PC-9 (cell line): ENCODE data around the gene RAB22A. TPM values are rescaled to one million over a fixed set of nuclear protein-coding genes. Genes with fewer than 3 reads are reported as not detected.

Experiments
- BruUV-seq: library from RNA; stranded (reverse); fragments of 400-500 nt; replicated peaks from 2 replicates; lab custom pipeline; 2021; lab: Mats Ljungman, UMichigan
- CTCF ChIA-PET: fragments of 300-600 bp; sonication (Branson Sonifier 250); formaldehyde crosslinking; loops from one replicate; lab custom pipeline; 2022; ENCODE audit warnings: antibody characterized with exemption; lab: Charles Lee
- POLR2A ChIA-PET: fragments of 300-600 bp; sonication (Branson Sonifier 250); formaldehyde crosslinking; loops from one replicate; lab custom pipeline; 2022; ENCODE audit warnings: antibody characterized with exemption; ENCODE audit not compliant: unreplicated experiment; lab: Charles Lee
- DNase-seq, 2 experiments: peaks; one replicate each; pipeline versions ENCODE4 v3.0.0 to v3.0.0-alpha.2; 2015 to 2022; ENCODE audit warnings: mixed read lengths in 1 of 2
- H2AFZ ChIP-seq: fragments of 200-600 bp; sonication (generic); 2 replicates; pipeline ENCODE4 v1.8.1; 2017; ENCODE audit warnings: antibody characterized with exemption
- H3F3A ChIP-seq: fragments of 200-600 bp; sonication (generic); 2 replicates; pipeline ENCODE4 v1.8.1; 2017; ENCODE audit warnings: antibody characterized with exemption, mild to moderate bottlenecking, low read depth; ENCODE audit not compliant: insufficient read depth
- H3K27ac ChIP-seq: fragments of 200-600 bp; sonication (generic); 2 replicates; pipeline ENCODE4 v1.6.1; 2016; ENCODE audit warnings: mixed run types
- H3K27me3 ChIP-seq: fragments of 200-600 bp; sonication (generic); 2 replicates; pipeline ENCODE4 v1.6.1; 2016; ENCODE audit warnings: low read depth, mixed run types; ENCODE audit not compliant: insufficient read depth
- H3K36me3 ChIP-seq: fragments of 200-600 bp; sonication (generic); 2 replicates; pipeline ENCODE4 v1.6.1; 2016; ENCODE audit warnings: low read depth, mixed run types
- H3K4me1 ChIP-seq: fragments of 200-600 bp; sonication (generic); replicated peaks from 2 replicates; pipeline ENCODE4 v1.6.1; 2016; ENCODE audit warnings: mixed run types; ENCODE audit not compliant: insufficient read depth
- H3K4me2 ChIP-seq: fragments of 200-600 bp; sonication (generic); 2 replicates; pipeline ENCODE4 v1.6.1; 2017; ENCODE audit warnings: mixed run types
- H3K4me3 ChIP-seq: fragments of 200-600 bp; sonication (generic); 2 replicates; pipeline ENCODE4 v1.6.1; 2016; ENCODE audit warnings: mixed run types
- H3K79me2 ChIP-seq: fragments of 200-600 bp; sonication (generic); 2 replicates; pipeline ENCODE4 v1.6.1; 2017; ENCODE audit warnings: low read depth, mixed run types
- H3K9me2 ChIP-seq: fragments of 200-600 bp; sonication (generic); 2 replicates; pipeline ENCODE4 v1.8.1; 2017; ENCODE audit warnings: mild to moderate bottlenecking; ENCODE audit not compliant: insufficient read depth
- H3K9me3 ChIP-seq: fragments of 200-600 bp; sonication (generic); 2 replicates; pipeline ENCODE4 v1.8.1; 2016; ENCODE audit warnings: low read depth; ENCODE audit not compliant: insufficient read depth
- H4K20me1 ChIP-seq: fragments of 200-600 bp; sonication (generic); 2 replicates; pipeline ENCODE4 v1.8.1; 2017; ENCODE audit not compliant: insufficient read depth
- EZH2 ChIP-seq: fragments of 200-600 bp; sonication (generic); IDR thresholded peaks from 2 replicates; pipeline ENCODE4 v1.8.0; 2017; ENCODE audit warnings: antibody characterized with exemption, low read depth
- intact Hi-C: fragments of 100-400 bp; cut with micrococcal nuclease; formaldehyde crosslinking; loops from one replicate; pipeline ENCODE4 v1.10.0; 2022; ENCODE audit not compliant: unreplicated experiment
- total RNA-seq: library from RNA; stranded (reverse); gene quantifications from 2 replicates; pipeline ENCODE4 v1.2.3, GENCODE V29; 2021
- TF ChIP-seq, protein P1 (sequence below): fragments of 200-600 bp; sonication (generic); conservative IDR thresholded peaks from 2 replicates; pipeline ENCODE4 v1.6.1; 2017; ENCODE audit warnings: mixed run types, antibody characterized with exemption, mild to moderate bottlenecking, moderate library complexity

Gene RAB22A
- total RNA-seq, 1 experiment from 2014 or later: 28.9 TPM

DNA sequence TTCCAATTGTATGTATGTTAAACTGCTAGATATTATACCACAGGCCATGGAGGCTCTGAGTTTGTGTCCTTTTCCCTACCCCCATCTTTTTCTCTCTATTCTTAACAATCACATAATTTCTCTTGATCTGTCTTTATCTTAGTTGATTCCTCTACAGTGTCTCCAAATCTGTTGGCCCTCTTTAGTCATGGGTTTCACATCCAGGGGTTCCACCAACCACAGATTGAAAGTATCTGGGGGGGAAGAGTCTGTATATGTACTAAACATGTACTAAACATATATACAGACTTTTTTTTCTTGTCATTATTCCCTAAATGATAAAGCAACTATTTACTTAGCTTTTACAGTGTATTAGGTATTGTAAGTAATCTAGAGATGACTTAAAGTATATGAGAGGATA lies 20.2 kb downstream of the RAB22A start:
- Histone ChIP-seq H3K9me3 (no peaks in the 10 kb centered on the region), H3K4me1 (no peaks in the 10 kb centered on the region), H3F3A (no peaks in the 10 kb centered on the region), H3K27me3 (no peaks in the 10 kb centered on the region), H2AFZ (no peak overlapping the region), H3K9me2 (no peaks in the 10 kb centered on the region), H3K4me2 (no peak overlapping the region), H4K20me1 (peaks cover 62% of the 10 kb centered on the region), H3K79me2 (peaks cover 75% of the 10 kb centered on the region), H3K27ac (no peak overlapping the region), H3K36me3 (peaks cover 10% of the 10 kb centered on the region; the same call in 1 of the 2 replicates), H3K4me3 (no peak overlapping the region)
- TF ChIP-seq, protein P1, sequence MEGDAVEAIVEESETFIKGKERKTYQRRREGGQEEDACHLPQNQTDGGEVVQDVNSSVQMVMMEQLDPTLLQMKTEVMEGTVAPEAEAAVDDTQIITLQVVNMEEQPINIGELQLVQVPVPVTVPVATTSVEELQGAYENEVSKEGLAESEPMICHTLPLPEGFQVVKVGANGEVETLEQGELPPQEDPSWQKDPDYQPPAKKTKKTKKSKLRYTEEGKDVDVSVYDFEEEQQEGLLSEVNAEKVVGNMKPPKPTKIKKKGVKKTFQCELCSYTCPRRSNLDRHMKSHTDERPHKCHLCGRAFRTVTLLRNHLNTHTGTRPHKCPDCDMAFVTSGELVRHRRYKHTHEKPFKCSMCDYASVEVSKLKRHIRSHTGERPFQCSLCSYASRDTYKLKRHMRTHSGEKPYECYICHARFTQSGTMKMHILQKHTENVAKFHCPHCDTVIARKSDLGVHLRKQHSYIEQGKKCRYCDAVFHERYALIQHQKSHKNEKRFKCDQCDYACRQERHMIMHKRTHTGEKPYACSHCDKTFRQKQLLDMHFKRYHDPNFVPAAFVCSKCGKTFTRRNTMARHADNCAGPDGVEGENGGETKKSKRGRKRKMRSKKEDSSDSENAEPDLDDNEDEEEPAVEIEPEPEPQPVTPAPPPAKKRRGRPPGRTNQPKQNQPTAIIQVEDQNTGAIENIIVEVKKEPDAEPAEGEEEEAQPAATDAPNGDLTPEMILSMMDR: no peak
- TF ChIP-seq EZH2: no peak
- no TSS peak for BruUV-seq
- intact Hi-C loops: loop anchor here (10.0 kb wide), 1 partner anchor 115 kb away; no protein-coding TSS in a partner anchor
- DNase-seq: no peak
- ChIA-PET CTCF (no interaction called here), POLR2A (no interaction called here)

DNA sequence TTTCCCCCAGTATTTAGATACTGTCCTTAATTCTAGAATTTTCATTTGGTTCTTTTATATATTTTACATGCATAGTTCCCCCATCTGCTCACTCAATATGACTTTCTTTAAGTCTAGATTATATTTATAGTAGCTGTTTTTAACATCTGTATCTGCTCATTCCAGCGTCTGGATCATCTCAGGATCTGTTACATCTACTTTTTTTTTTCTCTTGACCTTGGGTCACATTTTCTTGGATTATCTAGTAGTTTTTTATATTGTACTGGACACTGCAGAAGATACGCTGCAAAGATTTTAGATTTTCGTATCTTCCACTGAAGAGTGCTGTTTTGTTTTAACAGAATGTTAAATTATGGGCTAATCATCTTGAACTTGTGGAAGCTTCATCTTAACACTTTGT lies 20.7 kb downstream of the RAB22A start:
- H3K36me3 ChIP-seq: peaks cover 10% of the 10 kb centered on the region; the same call in 1 of the 2 replicates
- no peak for DNase-seq
- ChIA-PET POLR2A (interaction anchor here (0.6 kb wide), 1 partner anchor 59 kb away, joined by 25 read pairs; the partner anchor contains the start of gene VAPB), CTCF (no interaction called here)
- no peaks in the 10 kb centered on the region for H3K9me2 ChIP-seq
- no TSS peak for BruUV-seq
- no peaks in the 10 kb centered on the region for H3K27me3 ChIP-seq
- TF ChIP-seq, protein P1: no peak
- TF ChIP-seq EZH2: no peak
- H3K4me2 ChIP-seq: no peak overlapping the region
- H3K9me3 ChIP-seq: no peaks in the 10 kb centered on the region
- H3K27ac ChIP-seq: no peak overlapping the region
- peaks cover 75% of the 10 kb centered on the region for H3K79me2 ChIP-seq
- no peaks in the 10 kb centered on the region for H3K4me1 ChIP-seq
- H4K20me1 ChIP-seq: peaks cover 62% of the 10 kb centered on the region
- no peaks in the 10 kb centered on the region for H3F3A ChIP-seq
- no peak overlapping the region for H2AFZ ChIP-seq
- intact Hi-C loops: no loop called here
- H3K4me3 ChIP-seq: no peak overlapping the region

DNA sequence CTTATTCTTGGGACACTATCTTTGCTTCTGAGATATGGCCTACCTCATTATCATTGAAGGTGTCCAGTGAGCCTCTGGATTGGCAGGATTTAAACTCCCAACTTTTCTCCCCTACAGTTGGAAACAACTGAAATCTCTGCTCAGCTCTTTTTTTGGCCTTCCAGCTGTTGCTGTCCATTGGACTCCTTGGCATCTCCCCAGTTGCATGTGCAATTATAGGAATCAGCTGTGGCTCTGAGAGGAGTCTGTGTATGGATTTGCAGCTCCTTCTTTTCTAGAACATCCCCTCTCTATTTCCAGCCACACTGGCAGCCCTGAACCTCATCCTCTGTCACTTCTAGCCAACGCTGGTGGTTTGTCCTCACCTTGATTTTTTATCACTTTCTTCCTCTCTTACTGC lies 21.2 kb downstream of the RAB22A start:
- Histone ChIP-seq H3K27ac (no peak overlapping the region), H3K27me3 (no peaks in the 10 kb centered on the region), H2AFZ (no peak overlapping the region), H3K9me2 (no peaks in the 10 kb centered on the region), H3K9me3 (no peaks in the 10 kb centered on the region), H3K4me1 (no peaks in the 10 kb centered on the region), H3K4me2 (no peak overlapping the region), H3K4me3 (no peak overlapping the region), H4K20me1 (peaks cover 60% of the 10 kb centered on the region), H3K36me3 (peaks cover 10% of the 10 kb centered on the region; the same call in 1 of the 2 replicates), H3K79me2 (peaks cover 75% of the 10 kb centered on the region), H3F3A (no peaks in the 10 kb centered on the region)
- BruUV-seq: no TSS peak
- POLR2A ChIA-PET: interaction anchor here (0.6 kb wide), 1 partner anchor 59 kb away, joined by 25 read pairs; the partner anchor contains the start of gene VAPB
- CTCF ChIA-PET: no interaction called here
- intact Hi-C loops: no loop called here
- TF ChIP-seq, protein P1: no peak
- TF ChIP-seq EZH2: no peak
- DNase-seq: no peak
